Sciatic nerve (tissue), 2 donors: ENCODE data around the gene MBLAC1. TPM values are rescaled to one million over a fixed set of nuclear protein-coding genes. Genes with fewer than 3 reads are reported as not detected.

Source experiments
- ATAC-seq: fragments of 200-7000 bp; cut with Tn5 transposase; one replicate; pipeline ENCODE4 v1.9.1; 2020; ENCODE audit warnings: mild to moderate bottlenecking, moderate library complexity
- DNase-seq: peaks from one replicate; pipeline ENCODE4 v3.0.0-alpha.2; 2020; ENCODE audit warnings: low spot score
- intact Hi-C: fragments of 100-400 bp; cut with DNase I; formaldehyde crosslinking; loops from one replicate; pipeline ENCODE4 v1.14.2; 2022
- total RNA-seq: library from RNA; stranded (reverse); fragmentation: NEBNext Ultra II Directional; extraction: Animal tissue kit (Norgen Biotek cat#: 25700); gene quantifications from one replicate; pipeline ENCODE4 v1.2.1, GENCODE V29; 2021
- donor health status: DM: no; HTN: no; CAD: no.
- donor health status: DM: no; HTN: no; CAD: no.

Gene MBLAC1
- total RNA-seq, 1 donor from 2014 or later, result 2.5 TPM

GRCh38 chr7:100093498-100093897, 33.3 kb upstream of the MBLAC1 start:
- intact Hi-C loops, result no loop called here
- DNase-seq, result no peak
- no peak for ATAC-seq

DNA sequence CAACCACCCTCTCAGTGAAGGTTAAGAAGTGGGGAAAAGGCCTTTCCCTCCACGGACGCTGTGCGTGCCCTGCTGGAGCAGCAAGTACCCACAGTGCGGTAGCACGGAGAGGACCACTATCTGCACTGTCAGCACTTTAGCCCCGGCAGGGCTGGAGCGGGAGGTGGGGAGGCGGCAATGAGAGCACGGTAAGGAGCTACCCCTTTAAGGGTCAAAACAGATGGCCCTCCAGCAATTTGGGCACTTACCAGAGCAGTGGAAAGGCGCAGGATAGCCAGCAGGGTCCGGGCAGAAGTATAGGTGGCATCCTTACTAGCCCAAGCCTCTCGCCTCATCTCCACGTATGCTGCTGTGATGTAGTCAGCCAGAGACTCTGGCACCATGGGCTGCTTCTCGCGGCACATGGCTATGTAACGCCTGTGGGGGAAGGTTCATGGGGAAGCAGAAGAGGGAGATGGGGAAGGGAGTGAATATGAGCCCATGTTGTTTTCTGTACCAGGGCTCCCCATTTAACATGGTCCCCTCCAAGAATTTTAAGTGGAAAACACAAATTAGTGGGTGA, 32.8 kb upstream of the MBLAC1 start:
- DNase-seq (no peak), ATAC-seq (no peak)
- intact Hi-C loops, result no loop called here

DNA sequence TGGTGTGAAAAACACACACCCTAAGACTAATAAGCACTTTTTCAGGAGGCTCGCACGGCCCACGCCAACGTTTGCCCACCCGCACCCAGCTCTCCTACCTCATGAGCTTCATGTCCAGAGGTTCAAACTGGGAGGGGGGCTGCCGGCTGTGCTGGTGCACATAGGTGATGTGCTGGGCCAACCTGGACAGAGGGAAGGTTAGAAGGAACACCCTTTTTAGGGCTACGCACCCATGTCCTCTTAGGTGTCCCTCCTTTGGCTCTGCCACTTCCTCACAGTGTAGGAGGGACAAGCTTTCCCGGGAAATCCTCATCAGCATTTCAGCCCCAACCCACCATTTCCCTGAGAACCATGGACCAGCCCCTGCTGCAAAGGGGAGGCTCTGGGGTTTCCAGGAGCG, 31.5 kb upstream of the MBLAC1 start:
- intact Hi-C loops, result no loop called here

GRCh38 chr7:100095704-100096103, 31.1 kb upstream of the MBLAC1 start:
- DNase-seq (no peak), ATAC-seq (no peak)
- intact Hi-C loops, result no loop called here

More for the DNA sequence above, 31.5 kb upstream of the MBLAC1 start:
- ATAC-seq (no peak), DNase-seq (no peak)

GRCh38 chr7:100098913-100099312, 27.9 kb upstream of the MBLAC1 start:
- ATAC-seq, result no peak
- intact Hi-C loops, result no loop called here
- DNase-seq, result no peak

GRCh38 chr7:100099452-100099851, 27.3 kb upstream of the MBLAC1 start:
- no peak for DNase-seq
- intact Hi-C loops, result no loop called here
- ATAC-seq, result no peak

DNA sequence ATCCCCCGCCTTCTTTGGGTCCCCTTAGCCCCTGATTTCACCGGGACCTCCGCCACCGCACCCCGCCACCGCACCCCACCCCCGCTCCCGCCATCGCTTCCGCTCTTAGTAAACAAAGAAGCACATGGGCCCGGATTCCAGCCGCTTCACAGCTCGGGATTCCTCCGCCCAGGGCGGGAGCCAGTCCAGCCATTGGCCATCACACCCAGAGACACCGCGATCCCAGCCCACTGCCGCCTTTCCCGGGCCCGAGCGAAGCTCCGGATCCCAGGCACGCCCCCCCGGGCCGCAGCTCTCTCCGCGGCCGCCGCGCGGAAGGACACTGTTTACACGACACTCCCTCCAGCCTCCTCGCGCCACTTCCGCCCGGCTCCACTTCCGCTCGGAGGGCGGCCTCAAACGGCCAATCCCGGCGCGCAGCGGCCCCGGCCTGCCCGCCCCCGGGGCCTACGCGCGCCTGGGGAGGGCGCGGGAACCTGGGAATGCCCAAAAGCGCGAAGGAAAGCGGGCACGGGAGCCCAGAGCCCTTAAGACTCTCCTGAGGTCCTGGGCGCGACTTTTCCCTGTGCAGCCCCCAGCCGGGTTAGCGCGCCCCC, 26.2 kb upstream of the MBLAC1 start:
- intact Hi-C loops, result no loop called here
- peak; percentile 92 for ATAC-seq
- peak; percentile 94 for DNase-seq

DNA sequence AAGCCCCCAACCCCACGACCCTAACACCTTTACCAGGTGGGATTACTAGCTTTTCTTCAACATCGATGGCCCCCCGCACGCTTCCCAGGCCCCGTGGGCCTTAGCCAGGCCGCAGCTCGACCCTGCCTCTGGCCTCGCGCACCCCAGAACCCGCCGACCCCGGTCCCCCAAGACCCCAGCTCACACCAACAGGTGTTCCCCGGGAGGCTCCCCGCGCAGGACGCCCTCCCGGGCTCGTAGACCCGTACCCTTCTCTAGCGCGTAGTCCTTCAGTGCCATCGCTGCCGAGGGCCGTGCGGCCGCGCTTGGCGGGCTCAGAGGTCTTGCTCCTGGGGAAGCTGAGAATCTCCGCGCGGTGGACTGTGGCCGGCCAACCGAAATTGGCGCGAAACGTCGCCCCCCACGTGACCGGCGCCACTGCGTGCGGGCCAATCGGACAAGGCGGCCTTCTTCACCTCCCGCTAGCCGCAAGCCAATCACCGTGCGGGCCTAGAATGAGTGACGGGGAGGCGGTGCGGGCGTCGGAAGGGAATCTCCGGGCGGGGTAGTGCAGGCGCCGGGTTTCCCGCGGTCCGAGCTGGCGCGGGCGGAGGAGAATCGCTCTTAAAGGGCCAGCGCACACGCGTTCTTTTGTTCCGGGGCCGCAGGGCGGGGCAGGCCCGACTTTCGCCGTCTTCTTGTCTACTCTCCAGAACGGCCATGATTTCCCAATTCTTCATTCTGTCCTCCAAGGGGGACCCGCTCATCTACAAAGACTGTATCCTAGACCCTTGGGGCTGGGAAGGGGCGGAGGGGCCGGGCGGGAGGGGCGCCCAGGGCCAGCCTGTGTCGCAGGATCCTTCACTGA, 25.5 kb upstream of the MBLAC1 start, which contains the start of the genes AP4M1 and MCM7:
Gene AP4M1 (plus strand): TSS at position 628 of the 847 bp plus-strand sequence. CDS start 72 bp downstream, at position 700.
Gene MCM7 (minus strand): TSS at position 382 of the 847 bp plus-strand sequence. CDS start 103 bp downstream, at position 279.
- intact Hi-C loops, result no loop called here
- ATAC-seq, result peak; percentile 97
- DNase-seq, result peak; percentile 99

GRCh38 chr7:100102950-100103840, 23.6 kb upstream of the MBLAC1 start:
- intact Hi-C loops, result no loop called here
- no peak for DNase-seq
- no peak for ATAC-seq

DNA sequence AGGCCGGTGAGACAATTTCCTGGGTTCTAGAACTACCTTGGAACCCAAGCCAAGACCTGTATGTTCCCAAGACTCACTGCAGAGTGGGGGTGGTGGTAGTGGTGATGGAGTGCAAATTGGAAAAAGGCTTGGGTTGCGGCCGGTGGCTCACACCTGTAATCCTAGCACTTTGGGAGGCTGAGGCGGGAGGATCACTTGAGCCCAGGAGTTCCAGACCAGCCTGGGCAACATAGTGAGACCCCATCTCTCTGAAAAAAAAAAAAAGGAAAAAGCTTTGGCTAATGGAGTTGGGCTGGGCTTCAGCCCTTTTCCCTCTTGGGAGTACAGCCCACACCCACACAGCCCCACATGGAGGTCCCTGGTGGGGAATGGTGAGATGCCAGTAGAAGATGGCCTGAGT, 21.2 kb upstream of the MBLAC1 start:
- DNase-seq (no peak), ATAC-seq (no peak)
- intact Hi-C loops, result no loop called here

DNA sequence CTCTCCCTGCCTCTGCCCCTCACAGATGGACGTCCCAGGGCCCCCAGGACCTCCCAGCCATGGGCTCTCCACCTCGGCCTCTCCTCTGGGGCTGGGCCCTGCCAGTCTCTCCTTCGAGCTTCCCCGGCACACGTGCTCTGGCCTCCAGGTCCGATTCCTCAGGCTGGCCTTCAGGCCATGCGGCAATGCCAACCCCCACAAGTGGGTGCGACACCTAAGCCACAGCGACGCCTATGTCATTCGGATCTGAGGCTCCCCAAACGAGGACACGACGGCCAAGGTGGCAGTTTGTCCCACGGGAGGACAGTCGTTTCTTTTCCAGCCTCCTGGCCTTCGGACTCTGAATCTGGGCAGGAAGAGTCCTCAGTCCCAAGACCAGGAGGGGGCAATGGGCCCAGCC, 20.1 kb upstream of the MBLAC1 start:
- ATAC-seq (no peak), DNase-seq (no peak)
- intact Hi-C loops, result no loop called here

GRCh38 chr7:100107125-100107737, 19.5 kb upstream of the MBLAC1 start:
- ATAC-seq (peak; percentile 3), DNase-seq (no peak)
- intact Hi-C loops, result no loop called here

DNA sequence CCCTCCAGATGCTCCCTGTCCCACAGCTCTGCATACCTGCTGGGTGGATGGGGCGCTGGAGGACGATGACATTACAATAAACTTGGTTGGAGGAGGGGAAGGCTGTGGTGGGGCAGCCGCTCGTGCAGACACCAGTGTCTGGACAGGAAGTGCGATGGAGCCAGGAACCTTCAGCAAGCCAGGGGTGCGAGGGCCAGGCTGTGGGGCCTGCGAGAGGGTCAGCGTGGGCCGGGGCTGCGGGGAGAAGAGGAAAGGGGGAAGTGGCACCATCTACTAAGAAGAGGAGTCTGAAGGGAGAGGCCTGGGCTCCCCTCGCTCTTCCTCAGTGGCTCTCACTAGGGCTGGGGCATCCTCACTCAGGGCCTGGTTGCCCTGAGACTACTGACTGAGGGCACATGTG, 18.9 kb upstream of the MBLAC1 start:
- DNase-seq (no peak), ATAC-seq (no peak)
- intact Hi-C loops, result no loop called here

DNA sequence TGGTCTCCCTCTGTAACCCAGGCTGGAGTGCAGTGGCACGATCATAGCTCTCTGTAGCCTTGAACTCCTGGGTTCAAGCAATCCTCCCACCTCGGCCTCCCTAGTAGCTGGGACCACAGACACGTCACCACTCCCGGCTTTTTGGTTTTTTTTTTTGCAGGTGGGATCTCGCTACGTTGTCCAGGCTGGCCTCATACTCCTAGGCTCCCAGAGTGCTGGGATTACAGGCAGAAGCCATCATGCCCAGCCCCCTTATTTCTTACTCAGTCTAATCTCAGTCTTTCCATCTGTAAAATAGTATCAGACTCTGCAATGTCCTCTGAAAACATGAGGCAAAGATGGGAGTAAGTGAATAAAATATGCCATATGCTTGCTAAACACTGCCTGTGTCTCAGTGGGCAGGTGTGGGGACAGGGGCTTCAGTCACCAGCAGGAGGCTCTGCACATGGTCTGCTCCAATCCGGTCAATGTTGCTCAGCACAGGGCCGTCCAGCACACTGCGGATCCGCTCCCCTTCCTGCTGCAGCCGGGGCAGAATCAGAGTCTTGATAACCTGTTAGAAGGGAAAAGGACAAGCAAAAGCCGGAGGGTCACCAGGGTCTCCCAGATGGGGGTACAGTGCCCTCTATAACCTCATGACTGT, 17.1 kb upstream of the MBLAC1 start:
- intact Hi-C loops, result no loop called here
- DNase-seq (no peak), ATAC-seq (no peak)

GRCh38 chr7:100111156-100111555, 15.6 kb upstream of the MBLAC1 start:
- ATAC-seq, result no peak
- no peak for DNase-seq
- intact Hi-C loops, result no loop called here

DNA sequence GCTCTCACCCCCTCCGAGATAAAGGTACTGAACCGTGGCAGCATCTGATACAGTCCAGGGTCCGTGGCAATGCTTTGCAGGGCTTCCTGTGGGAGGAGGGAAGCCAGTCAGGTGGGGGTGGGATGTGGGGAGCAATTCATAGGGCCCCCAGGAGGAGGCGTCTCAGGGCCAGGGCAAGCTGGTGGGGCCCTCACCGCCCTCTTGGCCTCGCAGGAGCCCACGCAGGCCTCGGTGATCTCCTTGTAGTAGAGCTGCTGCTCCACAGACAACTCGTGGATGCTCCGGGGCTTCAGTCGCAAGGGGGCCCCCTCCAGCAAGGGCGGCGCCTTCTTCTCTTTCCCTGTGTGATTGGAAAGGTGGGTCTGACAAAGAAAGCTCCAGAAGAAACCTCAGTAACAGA, 14.9 kb upstream of the MBLAC1 start:
- intact Hi-C loops, result no loop called here
- no peak for DNase-seq
- no peak for ATAC-seq

DNA sequence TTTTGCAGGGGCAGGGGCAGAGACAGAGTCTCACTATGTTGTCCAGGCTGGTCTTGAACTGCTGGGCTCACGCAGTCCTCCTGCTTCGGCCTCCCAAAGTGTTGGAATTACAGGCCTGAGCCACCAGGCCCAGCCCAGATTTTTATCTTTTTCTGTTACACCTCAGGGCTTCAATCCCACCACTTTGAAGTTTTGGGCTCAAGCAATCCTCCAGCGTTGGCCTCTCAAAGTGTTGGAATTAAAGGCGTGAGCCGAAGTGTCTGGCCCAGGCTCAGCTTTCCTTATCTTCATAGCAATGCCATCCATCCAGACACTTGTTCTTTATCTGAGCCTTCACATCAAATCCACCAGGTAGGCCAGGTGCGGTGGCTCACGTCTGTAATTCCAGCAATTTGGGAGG, 11.7 kb upstream of the MBLAC1 start:
- no peak for DNase-seq
- intact Hi-C loops, result no loop called here
- ATAC-seq, result no peak

- intact Hi-C loops, result no loop called here
- ATAC-seq, result no peak
- DNase-seq, result no peak
Observed at GRCh38 chr7:100118388-100119071, 8.2 kb upstream of the MBLAC1 start.
